Measurements from ENCODE around the gene IFI6. TPM values are rescaled to one million over a fixed set of nuclear protein-coding genes. Genes with fewer than 3 reads are reported as not detected.
"Not testable (repeated sequence)": the region's sequence is repeated elsewhere in the genome, so short reads cannot be mapped to it uniquely, and the experiment has no call there.

IFI6 gene
- total and polyA plus RNA-seq, 2 of the 13 experiments (the other 11 are each of a cell fraction or from before 2014, with no cell fraction given), result 12.9 to 13.2 TPM

DNA sequence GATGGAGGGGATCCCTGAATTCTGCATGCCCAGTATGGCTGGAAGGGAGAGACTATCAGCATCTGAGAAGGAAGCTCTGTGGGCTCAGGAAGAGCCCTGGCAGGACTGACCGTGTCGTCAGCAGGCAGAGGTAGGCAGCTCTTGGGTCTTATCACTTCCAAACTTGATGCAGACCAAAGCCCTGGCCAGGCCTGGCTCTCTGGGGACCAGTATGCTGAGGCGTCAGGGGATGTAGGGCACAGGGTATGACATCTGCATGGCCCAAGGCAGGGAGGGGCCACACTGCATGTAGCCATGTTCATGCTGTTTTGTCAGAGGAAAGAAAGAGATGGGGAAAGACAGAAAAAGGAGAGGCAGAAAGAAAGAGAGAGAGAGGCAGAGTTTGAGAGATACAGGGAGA is 43.3 kb downstream of the IFI6 start:
- TF ChIP-seq ZBTB38 (CRISPR knock-in tag; IDR thresholded peaks at IDR 0.05), result no peak
- TF ChIP-seq BORCS8-MEF2B (CRISPR knock-in tag; IDR thresholded peaks at IDR 0.05), result no peak
- TF ChIP-seq ZNF766 (CRISPR knock-in tag; IDR thresholded peaks at IDR 0.05; ENCODE audit: borderline replicate concordance), result no peak
- no peak for TF ChIP-seq HDAC1 (CRISPR knock-in tag; IDR thresholded peaks at IDR 0.05)
- no peak for TF ChIP-seq ZNF775 (CRISPR knock-in tag; IDR thresholded peaks at IDR 0.05; ENCODE audit: borderline replicate concordance)
- TF ChIP-seq HNRNPLL (IDR thresholded peaks at IDR 0.05; ENCODE audit: low read depth, low read length, poor library complexity, severe bottlenecking), result no peak
- no peak for TF ChIP-seq STAG1 (CRISPR knock-in tag; IDR thresholded peaks at IDR 0.05)
- TF ChIP-seq, protein P1, sequence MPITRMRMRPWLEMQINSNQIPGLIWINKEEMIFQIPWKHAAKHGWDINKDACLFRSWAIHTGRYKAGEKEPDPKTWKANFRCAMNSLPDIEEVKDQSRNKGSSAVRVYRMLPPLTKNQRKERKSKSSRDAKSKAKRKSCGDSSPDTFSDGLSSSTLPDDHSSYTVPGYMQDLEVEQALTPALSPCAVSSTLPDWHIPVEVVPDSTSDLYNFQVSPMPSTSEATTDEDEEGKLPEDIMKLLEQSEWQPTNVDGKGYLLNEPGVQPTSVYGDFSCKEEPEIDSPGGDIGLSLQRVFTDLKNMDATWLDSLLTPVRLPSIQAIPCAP (CRISPR knock-in tag; IDR thresholded peaks at IDR 0.05; ENCODE audit: low read depth), result no peak
- TF ChIP-seq ZKSCAN5 (CRISPR knock-in tag; IDR thresholded peaks at IDR 0.05), result no peak
- TF ChIP-seq TBX3 (IDR thresholded peaks at IDR 0.05; ENCODE audit: borderline replicate concordance), result no peak
- TF ChIP-seq PRPF4 (IDR thresholded peaks at IDR 0.05; ENCODE audit: low read depth, low read length, poor library complexity, severe bottlenecking), result no peak
- TF ChIP-seq ZBTB21 (CRISPR knock-in tag; IDR thresholded peaks at IDR 0.05), result no peak
- TF ChIP-seq CBX5 (CRISPR knock-in tag; IDR thresholded peaks at IDR 0.05; ENCODE audit: borderline replicate concordance), result no peak
- TF ChIP-seq ZSCAN30 (CRISPR knock-in tag; IDR thresholded peaks at IDR 0.05), result no peak
- TF ChIP-seq, protein P2, sequence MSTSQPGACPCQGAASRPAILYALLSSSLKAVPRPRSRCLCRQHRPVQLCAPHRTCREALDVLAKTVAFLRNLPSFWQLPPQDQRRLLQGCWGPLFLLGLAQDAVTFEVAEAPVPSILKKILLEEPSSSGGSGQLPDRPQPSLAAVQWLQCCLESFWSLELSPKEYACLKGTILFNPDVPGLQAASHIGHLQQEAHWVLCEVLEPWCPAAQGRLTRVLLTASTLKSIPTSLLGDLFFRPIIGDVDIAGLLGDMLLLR (CRISPR knock-in tag; IDR thresholded peaks at IDR 0.05), result no peak
- TF ChIP-seq POLR2A (IDR thresholded peaks at IDR 0.05; ENCODE audit: insufficient read depth in 1 of 2, low read depth in 2 of 2, low read length in 2 of 2), result no peak
- no peak for TF ChIP-seq ISX (CRISPR knock-in tag; conservative IDR thresholded peaks at IDR 0.05)
- POLR2A ChIA-PET, result no interaction called here
- Histone ChIP-seq H3K9me3 (ENCODE audit: low read length) (no peaks in the 10 kb centered on the region), H3K36me3 (replicated peaks in 1 of 2; ENCODE audit: control insufficient read depth in 1 of 2, insufficient read depth in 2 of 2, low read length in 2 of 2) (no peaks in the 10 kb centered on the region), H3K27me3 (ENCODE audit: control insufficient read depth in 1 of 2, insufficient read depth in 2 of 2, low read length in 2 of 2) (peaks cover 2 to 29% of the 10 kb centered on the region in 2 experiments; a peak in 3 of 5 replicates), H3K79me2 (ENCODE audit: insufficient read depth, low read length) (no peaks in the 10 kb centered on the region), H3K9ac (ENCODE audit: insufficient read depth, low read depth, low read length) (no peak overlapping the region), H3K4me3 (replicated peaks in 1 of 3; ENCODE audit: insufficient read depth in 1 of 3, low read depth in 2 of 3, low read length in 3 of 3) (no peak overlapping the region), H4K20me1 (ENCODE audit: insufficient read depth, low read length) (no peaks in the 10 kb centered on the region), H3K27ac (ENCODE audit: extremely low read length, insufficient read depth, low read length) (no peak overlapping the region), H3K4me1 (ENCODE audit: insufficient read depth, low read length) (peaks cover 27% of the 10 kb centered on the region), H3K4me2 (ENCODE audit: low read depth, low read length) (no peak overlapping the region), H2AFZ (ENCODE audit: low read length) (no peak overlapping the region)
- WGBS (ENCODE audit: low lambda C conversion rate), result 5% methylated on average over 3 of the region's 3 CpGs
- no peak for FAIRE-seq
- intact Hi-C loops (cut with micrococcal nuclease; ENCODE audit: unreplicated experiment) (no loop called here), in situ Hi-C loops (cut with HindIII; ENCODE audit: extremely low pct_ligation_motif_present, low pct_unique_long_range_greater_than_20kb) (no loop called here)
- CTCF ChIA-PET (ENCODE audit: low intra/inter-chr PET ratio, low total read pairs), result no interaction called here
- no peak for DNase-seq (ENCODE audit: low spot score)
- ATAC-seq, result no peak
- no TSS peak for BruUV-seq (replicated peaks)

DNA sequence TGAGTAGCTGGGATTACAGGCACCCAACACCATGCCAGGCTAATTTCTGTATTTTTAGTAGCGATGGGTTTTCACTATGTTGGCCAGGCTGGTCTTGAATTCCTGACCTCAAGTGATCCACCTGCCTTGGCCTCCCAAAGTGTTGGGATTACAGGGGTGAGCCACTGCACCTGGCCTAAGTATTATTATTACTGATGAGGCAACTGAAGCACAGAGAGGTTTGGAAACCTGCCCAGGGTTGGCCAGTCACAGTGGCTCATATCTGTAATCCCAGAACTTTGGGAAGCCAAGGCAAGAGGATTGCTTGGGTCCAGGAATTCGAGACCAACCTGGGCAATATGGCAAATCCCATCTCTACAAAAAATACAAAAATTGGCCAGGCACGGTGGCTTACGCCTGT is 44.3 kb downstream of the IFI6 start:
- POLR2A ChIA-PET; BruUV-seq (replicated peaks); H3K36me3 ChIP-seq (replicated peaks in 1 of 2; ENCODE audit: control insufficient read depth in 1 of 2, insufficient read depth in 2 of 2, low read length in 2 of 2); H3K4me3 ChIP-seq (replicated peaks in 1 of 3; ENCODE audit: insufficient read depth in 1 of 3, low read depth in 2 of 3, low read length in 3 of 3); H3K4me2 ChIP-seq (ENCODE audit: low read depth, low read length); CTCF ChIA-PET (ENCODE audit: low intra/inter-chr PET ratio, low total read pairs); ATAC-seq; H3K9me3 ChIP-seq (ENCODE audit: low read length); FAIRE-seq; H2AFZ ChIP-seq (ENCODE audit: low read length); H4K20me1 ChIP-seq (ENCODE audit: insufficient read depth, low read length); intact Hi-C loops (cut with micrococcal nuclease; ENCODE audit: unreplicated experiment); H3K27ac ChIP-seq (ENCODE audit: extremely low read length, insufficient read depth, low read length); in situ Hi-C loops (cut with HindIII; ENCODE audit: extremely low pct_ligation_motif_present, low pct_unique_long_range_greater_than_20kb); H3K9ac ChIP-seq (ENCODE audit: insufficient read depth, low read depth, low read length); DNase-seq (ENCODE audit: low spot score); H3K79me2 ChIP-seq (ENCODE audit: insufficient read depth, low read length): not testable (repeated sequence)
- Histone ChIP-seq H3K27me3 (ENCODE audit: control insufficient read depth in 1 of 2, insufficient read depth in 2 of 2, low read length in 2 of 2) (peaks cover 0 to 27% of the 10 kb centered on the region in 2 experiments; a peak in 2 of 5 replicates), H3K4me1 (ENCODE audit: insufficient read depth, low read length) (peaks cover 27% of the 10 kb centered on the region)
- WGBS (ENCODE audit: low lambda C conversion rate), result 47% methylated on average over 4 of the region's 4 CpGs
